NCI-H2196 treated with DMSO at 0.1 percent for 48 hours (cell line): ENCODE results near the gene MRPS9.

ENCODE experiments used
- DNase-seq: peaks from one replicate; lab custom pipeline; 2025; ENCODE audit not compliant: unreplicated experiment; lab: John Stamatoyannopoulos, UW

Gene MRPS9

DNA sequence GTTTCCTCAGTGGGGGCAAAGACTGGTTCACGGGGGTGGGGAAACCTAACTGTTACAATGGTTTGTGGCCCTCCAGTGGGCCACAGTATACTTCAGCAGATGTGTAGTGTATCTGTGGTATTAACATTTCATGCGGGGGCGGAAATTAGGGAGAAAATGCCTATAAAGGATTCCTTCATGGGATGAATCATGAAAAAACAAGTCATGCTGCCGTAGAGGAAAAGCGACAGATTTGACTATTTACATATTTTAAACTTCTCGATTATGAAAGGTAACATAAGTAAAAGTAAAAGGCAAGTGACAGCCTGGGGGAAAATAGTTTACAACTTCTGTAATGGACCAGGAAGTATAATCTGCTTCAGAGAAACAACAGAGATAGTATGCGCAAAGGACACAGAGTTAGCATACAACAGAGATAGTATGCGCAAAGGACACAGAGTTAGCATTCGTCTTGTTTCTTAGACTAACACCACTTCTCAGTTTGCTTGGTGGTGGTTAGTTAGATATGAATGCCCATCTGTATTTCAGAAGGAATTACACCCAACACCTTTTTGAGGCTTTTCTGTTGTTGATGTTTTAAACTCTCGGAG lies 41.1 kb downstream of the MRPS9 start:
- DNase-seq, result no peak

DNA sequence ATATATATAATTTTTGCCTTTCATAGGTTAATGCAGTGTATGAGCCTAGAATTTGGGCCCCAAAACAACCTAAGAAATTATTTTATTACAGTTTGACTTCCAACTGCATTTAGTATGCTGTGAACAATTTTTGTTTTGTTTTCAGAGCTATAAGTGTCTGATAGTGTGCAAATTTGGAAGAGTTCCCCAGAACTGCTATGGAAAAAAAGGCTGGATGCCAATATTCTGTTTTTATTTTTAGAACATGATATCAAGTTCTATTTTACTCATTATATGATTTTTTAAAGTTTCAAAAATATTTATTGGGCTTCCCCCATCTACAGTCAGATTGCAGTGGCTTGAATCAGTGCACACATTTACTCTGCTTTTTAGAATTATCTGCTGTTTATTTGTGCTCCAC lies 42.6 kb downstream of the MRPS9 start:
- no peak for DNase-seq

DNA sequence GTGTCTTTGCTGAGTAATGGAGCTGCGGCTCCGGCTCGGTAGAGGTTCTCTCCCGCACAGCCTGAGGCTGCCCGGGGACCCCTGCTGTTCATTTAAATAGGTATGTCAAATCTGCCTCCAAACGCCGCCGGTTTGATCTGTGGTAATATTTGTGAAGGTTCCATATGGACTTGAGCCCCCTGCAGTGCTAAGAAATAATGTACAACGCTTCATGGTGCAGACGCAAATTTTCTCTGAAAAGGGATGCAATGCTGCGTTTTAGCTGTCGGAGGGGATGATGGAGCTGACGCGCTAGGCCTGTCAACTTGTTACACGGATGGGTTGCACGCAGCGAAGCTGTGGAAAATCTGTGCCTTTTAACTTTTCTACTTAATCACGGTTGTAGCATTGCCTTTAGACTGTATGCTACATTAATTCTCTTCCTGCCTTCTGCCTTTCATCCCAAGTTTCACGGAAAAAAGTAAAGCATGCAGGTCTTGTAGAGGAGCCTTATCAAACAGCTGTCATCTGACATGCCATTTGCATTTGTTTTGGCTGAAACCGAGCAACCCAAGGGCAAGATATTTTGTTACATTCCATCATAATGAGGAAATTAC lies 43.2 kb downstream of the MRPS9 start:
- DNase-seq, result no peak

DNA sequence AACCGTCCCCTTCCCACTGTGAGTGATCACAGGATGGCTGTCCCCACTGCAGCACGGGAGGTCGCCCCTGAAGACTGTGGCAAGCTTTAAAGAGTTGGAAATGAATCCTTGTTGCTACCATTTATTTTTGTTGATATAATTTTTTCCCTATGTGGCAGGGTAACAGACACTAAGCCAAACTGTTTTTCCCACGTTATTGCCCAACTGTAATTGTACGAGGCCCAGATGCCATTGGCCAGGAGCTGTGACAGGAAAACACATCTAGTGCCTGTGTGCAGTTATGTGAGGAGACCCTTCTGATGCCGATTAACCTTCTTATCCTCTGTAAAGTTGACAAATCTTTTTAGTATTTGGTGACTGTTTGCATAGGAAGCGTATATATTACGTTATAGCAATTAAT lies 44.2 kb downstream of the MRPS9 start:
- no peak for DNase-seq

DNA sequence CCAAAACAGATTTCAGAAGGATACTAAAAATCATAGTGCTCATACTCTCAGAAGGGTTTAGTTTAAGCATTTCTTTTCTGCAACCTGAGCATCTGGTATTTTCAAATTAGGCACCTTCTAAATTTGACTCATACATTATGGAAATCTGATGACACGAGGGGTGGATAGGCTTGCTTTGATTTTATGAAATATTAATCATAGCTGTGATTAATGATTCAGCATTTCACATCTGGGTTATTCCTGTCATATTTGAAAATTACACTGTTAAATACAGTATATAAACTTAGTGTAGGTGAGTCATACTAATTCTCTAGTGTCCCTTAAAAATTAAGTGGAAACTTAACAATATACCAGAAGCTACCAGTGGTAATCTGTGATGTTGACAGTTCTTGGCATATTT lies 47.7 kb downstream of the MRPS9 start:
- DNase-seq, result no peak

DNA sequence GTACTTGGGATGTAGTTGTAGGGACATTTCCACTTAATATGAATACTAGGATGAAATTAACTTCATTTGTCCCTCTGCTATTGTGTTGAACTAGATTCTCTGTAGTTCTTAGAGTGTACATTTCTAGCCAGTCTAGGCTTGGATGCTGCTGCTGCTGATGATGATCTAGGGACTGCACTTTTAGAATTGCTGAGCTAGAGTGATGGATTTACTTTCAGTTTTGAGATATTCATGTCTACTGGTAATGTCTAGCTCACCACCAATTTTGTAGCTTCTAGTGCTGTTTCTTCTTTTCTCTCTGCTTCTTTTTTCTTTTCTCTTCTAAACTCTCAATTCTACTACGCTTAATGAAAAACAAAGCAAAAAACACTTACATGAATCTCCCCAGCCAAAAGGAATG lies 49.4 kb downstream of the MRPS9 start:
- DNase-seq, result no peak

DNA sequence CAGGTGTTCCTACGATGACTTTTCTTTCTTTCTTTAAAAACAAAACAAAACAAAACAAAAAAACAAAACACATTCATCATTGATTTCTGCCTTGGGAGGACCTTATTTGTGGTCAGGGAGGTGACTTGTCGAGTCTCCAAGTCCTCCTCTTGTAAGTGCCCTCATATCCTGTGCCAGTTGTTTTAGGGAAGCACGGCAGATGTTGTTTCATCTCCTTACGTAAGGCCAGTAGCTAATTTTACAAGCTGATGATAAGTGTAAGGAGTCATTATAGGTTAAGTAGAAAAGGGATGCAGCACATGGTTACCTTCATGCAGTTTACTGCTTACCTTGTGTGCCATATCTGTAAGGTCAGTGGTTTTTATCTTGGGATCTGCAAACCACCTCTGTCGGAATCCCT lies 52.2 kb downstream of the MRPS9 start:
- DNase-seq, result no peak

DNA sequence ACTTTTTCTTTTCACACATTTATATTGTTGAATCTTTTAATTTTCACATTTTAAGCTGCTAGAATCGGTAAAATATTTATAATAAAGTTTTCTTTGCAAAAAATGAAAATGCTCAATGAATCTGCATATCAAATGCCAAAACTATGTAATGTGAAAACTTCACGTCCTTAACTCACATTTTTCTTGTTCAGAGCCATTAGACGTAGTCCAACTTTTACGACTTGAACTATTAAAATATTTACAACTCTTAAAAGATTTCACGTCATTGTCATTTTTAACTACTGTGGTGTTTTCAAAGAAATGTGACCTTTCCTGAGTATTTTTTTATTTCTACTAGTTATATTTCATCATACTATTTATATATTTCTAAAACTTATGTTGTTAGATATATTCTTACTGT lies 54.9 kb downstream of the MRPS9 start:
- no peak for DNase-seq

DNA sequence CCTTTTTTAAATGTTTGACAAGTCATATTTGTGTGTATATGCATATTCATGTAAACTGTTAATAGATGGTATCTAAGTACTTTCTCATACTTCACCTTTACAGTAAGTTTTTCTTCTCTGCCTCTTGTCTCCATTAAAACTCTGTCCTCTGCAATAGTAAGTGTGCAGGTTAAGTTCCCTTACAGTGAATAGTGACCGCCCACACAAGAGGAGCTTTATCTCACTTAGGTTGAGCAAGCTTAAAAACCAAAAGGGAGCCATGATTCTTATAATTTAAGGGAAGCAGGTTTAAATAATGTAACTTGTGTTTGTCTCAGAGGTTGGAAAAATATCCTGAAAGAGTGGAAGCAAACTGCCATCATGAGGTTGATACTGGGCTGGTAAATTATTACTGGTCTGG lies 61.3 kb downstream of the MRPS9 start:
- DNase-seq, result no peak

DNA sequence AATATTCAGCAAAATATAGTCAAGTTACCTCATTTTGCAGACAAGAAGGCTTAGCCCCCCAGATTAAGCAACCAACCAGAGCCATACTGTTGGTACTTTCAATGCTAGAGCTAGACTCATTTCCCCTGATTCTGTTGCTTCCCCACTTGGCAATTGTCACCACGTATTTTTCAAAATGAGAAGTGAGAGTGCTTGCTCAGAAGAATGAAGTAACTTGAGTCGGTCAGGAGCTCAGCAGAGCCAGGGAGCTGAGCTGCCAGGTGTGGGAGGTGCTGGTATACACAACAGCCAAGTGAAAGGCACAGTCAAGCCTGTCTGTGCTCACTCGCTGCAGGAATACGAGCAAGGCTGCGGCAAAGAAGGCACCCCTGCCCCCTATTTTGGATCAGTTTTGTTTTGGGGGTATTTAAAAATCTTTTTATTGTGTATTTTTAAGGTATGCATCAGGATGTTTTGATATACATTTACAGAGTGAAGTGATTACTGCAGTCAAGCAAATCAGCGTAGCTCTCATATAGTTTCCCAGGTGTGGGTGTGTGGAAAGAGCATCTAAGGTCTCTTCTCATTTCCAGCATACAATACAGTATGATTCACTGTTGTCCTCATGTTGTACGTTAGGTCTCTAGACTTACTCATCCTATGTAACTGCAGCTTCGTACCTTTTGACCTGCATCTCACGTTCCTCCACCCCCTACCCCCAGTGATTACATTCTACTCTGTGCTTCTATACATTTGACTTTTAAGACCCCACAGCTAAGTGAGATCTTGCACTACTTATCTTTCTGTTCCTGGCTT lies 62.4 kb downstream of the MRPS9 start:
- DNase-seq, result no peak

DNA sequence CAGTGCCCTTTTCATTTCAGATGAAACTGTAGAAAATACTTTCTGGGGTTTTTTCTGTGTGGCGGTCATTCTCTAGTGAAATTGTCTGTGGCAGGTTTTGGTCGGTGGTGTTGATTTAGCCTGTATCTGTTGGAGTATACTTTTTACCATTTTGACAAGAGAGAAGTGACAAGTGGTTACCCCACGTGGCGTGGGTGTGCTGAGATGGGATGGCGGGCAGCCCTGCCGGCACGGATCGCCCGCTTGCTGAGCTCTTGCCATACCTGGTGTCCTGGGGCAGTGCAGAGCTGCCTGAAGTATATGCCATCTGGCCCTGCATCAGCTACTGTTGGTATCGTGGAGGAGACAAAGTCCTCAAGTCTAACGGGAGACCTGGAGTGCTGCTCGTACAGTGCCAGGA lies 64.1 kb downstream of the MRPS9 start:
- DNase-seq, result no peak

DNA sequence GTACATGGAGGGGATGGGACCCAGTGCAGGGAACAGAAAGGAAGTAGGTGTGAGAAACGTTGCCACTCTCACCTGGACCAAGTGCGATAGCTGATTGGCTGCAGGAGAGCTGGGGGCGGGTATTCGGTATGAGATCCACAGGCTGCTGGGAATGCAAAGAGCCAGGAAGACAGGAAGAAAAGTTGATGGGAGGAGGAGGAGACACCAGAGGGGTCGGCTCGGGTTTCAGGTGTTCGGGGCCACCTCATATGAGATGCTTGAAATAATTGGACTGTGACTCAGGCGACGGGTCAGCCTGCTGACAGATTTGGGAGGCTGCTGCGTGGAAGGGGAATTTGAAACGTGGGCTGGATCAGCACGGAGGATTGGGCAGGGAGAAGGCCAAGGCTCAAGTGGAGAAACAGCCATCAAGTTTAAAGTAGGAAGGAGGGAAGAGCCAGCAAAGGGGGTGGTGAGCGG lies 65.1 kb downstream of the MRPS9 start:
- DNase-seq, result no peak

DNA sequence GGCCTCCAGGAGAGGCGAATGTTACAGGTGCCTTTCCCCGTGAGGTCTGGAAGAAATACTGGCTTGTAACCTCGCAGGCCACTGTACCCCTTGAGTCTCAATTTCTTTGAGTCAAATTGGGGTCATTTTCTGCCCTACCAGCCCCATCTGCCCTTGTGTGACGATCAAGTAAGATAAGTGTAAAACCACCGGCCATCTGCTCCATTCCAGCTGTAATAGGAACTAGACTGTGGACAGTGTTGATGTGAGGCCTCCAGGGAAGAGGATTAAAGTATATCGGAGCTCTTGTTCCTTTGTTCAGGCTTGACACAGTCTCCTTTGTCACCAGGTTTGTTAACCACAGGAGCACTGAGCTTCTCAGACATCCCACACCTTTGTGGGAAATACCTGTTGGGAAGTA lies 65.6 kb downstream of the MRPS9 start:
- DNase-seq, result no peak

DNA sequence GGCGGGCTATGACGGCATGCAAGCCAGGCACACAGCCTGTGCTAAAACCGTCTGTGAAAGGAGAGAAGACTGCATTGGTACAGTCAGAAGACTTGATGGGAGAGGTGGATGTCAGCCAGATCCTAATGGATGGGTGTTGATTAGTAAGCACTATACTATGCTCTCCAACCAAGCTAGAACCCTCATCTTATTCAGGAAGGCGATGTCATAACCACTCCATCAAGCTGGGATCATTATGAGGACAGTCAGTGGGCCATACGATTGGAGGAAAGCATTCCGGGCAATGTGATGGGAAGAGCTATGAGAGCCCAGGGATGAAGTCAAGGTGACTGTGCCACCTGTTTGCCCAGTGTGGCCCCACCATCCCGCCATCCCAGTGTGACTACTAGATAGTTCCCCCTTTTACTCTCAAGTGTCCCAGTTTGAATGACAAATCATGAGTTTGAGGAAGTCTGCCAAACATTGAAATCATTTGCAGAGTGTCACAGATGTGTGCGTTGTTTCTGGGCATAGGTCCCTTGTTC lies 66.4 kb downstream of the MRPS9 start:
- no peak for DNase-seq

DNA sequence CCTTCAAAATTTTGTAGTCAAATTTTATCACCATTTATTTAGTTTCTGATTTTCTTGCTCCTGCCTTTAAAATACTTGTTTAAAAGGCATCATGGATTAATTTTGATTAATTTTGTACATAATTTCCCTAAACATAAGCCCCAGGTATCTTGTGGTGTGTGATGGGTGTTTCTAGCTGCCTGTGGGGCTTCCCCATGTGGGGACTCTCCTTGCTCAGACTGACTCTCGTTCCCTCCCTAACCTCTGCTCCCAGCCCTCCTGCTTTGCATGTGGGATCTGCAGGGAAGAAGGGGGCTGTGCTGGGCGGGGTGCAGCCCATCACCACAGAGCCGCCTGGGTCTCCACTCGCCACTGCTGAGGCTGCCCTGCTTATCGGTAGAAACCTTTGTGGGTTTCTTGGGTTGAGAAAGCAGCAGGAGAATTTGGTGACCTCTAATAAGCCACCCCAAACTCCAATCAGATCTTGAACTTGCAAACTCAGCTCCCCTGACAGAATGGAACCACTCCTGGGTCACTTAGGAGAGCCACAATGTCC lies 72.5 kb downstream of the MRPS9 start:
- DNase-seq, result no peak

DNA sequence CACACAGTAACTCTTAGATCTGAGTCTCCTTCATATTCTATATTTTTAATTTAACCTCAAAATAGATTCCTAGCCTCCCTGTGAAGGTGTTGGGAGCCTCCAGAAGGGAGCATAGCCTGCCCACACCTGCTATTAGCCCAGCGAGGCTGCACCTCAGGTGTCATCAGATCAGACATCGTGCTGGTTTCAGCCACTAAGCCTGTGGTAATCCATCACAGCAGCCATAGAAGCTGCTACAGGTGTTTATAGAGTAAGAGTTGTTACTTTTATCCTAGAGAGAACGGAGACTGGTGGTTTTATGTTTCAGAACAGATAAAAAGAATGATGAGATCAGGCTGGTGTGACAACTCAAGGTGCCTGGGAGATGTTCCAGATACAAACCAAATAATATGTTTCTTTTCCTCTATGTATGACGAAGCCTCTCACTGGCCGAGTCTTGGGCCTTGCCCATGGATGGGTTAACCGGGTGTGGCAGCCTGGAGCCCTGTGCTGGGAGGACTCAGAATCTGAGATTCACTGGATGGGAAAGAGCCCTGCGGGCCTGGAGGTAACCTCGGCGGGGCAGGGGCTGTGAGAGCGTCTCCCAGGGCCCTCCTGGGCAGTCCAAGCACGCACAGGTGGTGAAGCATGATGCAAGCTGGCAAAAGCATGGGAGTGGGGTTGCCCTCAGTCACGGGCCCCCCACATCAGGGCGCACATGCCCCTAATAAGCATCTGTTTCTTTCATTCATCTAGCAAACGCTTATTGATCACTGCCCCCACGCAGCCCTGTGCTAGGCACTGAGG lies 73.7 kb downstream of the MRPS9 start:
- no peak for DNase-seq

DNA sequence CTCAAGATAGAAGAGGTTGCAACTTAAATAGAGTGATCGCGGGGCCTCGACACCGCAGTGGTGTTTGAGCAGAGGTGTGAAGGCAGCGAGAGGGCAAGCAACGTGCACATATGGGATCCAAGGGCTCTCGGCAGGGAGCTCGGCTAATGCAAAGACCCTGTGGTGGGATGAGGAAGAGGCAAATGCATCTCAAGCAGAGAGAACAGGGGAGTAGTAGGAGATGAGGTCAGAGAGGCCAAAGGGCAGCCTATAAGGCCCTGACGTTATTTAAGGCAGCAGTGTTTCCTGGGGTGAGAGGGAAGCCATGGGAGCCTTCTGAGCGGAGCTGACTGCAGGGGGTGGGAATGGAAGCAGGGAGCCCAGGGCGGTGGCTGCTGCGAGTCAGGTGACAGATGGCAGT lies 74.5 kb downstream of the MRPS9 start:
- DNase-seq, result no peak

DNA sequence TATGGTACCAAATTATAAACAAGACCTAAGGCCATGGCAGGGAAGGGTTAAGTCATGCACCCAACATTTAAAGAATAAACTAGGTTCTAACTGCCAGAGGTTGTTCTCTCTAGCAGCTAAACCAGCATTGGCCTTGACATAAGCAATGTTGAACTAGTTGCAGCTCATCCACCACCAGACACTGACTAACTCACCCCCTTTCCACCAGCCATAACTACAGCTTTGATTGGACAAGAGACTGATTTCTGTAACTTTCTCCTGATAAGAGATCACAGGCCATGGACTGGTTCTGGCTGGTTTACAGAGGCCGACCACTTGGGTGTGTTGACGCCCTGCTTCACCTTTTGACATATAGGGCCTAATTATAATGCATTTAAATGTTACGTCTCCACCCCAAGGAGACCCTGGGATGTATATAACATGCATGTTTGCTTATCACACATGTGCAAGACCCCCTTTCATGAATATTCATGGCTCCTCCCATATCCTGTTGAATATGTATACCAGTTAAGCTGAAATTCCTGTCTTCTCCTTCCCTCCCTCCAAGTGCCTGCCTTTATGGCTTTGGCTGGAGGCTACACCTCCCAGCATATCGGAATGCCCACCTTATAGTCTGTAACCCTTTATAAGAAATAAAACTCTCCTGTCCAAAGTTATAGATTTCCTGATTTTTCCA lies 75.9 kb downstream of the MRPS9 start:
- DNase-seq, result no peak

DNA sequence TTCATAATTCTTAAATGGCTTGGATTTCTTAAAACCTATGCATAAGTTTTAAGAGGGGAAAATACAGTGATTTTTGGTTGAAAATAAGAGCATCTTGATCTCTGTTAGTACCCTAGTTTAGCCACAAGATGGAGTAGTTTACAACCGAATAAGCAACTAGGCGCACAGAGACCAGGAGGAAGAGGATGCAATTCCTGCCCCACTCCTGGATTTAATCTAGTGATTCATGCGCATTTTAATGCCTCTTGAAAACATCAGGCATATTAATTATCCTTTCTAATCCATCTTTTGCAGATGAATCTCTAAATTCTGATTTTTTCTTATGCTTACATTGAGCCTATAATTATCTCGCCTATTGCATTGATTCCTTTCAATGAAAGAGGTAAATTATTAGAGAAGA lies 76.7 kb downstream of the MRPS9 start:
- peak; percentile 39 for DNase-seq

DNA sequence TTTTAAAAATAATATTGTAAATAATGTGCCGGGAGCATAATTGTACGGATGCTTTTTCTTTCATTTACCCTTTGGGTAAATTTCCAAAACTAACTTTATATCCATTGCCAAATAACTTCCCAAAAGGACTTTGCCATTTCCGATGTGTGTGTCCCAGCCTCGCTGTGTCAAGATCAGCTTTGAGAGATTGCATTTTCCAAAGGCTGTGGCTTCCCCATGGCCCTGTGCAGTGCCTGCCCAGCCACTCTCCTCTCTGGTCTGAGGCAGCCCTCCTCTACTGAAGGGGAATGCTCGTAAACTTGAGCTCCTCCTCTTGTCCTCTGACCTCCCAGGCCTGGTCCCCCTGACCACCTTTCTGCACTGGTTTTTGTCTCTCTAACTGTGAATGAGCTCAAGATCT lies 78.5 kb downstream of the MRPS9 start:
- no peak for DNase-seq

DNA sequence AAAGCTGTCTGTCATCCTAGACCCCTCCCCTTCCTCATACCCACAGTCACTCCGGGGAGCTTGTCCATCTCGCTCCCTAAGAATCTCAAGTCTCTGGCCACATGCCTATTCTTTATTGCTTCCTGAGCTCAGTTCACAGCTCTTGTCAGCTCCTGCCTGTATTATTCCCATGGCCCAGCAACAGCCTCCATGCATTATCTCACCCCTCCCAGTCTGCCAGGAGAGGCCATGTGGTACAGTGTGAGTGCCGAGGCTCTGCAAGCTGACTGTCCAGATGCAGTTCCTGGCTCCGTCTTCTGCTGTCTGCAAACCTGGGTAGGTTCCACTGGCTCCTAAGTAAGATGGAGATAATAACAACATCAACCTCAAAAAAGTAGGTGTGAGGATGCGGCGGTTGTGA lies 79.7 kb downstream of the MRPS9 start:
- no peak for DNase-seq
